ENCODE measurements around the gene TMSB10.

DNA sequence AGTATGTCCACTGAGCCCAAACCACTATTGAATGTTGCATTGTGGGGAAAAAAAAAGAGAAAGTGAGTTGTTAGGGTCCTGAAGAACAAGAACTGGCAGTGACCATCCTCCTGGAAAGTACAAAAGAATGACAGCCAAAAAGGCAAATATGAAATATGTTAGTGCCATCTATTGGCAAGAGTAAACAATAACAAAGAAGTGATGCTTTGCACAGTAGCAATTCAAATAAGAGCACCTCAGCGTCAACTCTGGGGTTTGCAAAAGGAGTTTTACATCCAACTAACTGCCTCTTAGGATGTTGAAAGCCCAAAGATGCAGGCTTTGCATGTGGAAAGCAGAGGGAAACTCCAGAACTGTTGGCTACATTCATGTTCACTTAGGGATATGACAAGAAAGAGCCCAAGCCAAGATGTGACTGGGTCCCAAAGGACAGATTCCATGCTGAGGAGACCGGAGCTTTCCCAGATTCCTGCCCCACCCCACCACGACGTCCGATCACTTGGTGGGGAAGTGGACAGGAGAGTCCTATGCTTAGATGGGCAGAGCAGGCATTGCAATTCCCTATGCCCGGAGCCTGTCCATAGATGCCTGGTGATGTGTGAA lies 40.2 kb upstream of the TMSB10 start:
- TF ChIP-seq, protein P1, sequence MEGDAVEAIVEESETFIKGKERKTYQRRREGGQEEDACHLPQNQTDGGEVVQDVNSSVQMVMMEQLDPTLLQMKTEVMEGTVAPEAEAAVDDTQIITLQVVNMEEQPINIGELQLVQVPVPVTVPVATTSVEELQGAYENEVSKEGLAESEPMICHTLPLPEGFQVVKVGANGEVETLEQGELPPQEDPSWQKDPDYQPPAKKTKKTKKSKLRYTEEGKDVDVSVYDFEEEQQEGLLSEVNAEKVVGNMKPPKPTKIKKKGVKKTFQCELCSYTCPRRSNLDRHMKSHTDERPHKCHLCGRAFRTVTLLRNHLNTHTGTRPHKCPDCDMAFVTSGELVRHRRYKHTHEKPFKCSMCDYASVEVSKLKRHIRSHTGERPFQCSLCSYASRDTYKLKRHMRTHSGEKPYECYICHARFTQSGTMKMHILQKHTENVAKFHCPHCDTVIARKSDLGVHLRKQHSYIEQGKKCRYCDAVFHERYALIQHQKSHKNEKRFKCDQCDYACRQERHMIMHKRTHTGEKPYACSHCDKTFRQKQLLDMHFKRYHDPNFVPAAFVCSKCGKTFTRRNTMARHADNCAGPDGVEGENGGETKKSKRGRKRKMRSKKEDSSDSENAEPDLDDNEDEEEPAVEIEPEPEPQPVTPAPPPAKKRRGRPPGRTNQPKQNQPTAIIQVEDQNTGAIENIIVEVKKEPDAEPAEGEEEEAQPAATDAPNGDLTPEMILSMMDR (conservative IDR thresholded peaks at IDR 0.05; ENCODE audit: low read depth, low read length): peak; percentile 78
- TF ChIP-seq EZH2 (IDR thresholded peaks at IDR 0.05; ENCODE audit: low read length, unreplicated experiment): no peak
- TF ChIP-seq EZH2phosphoT487 (IDR thresholded peaks at IDR 0.05; ENCODE audit: borderline replicate concordance, low read length): no peak

Data from PC-3 (cell line).